GM03348 (cell line): ENCODE measurements around the gene OLA1.

ENCODE experiments used
- DNase-seq: peaks from one replicate; pipeline ENCODE4 v3.0.0; 2012; ENCODE audit warnings: low spot score

OLA1 gene

GRCh38 chr2:174224125-174224524 is 24.2 kb downstream of the OLA1 start:
- no peak for DNase-seq

GRCh38 chr2:174223388-174223787 is 24.9 kb downstream of the OLA1 start:
- DNase-seq: no peak

DNA sequence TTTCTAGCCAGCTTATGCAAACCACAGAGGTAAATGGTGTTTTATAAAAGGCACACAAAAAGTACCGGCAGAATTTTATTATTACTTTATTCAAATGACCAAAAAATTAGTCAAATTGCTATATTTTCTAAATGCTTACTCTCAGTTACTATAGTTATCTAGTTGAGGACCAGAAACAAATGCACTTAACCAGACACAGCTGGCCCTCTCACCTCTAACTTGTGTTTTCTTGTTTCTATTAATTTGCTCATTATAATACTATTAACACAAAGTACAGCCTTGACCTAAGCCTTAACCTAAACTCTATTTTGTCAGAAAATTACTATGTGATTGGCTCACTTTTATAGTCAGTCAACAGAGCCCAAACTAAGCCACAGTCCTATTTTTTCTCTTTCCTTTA is 26.2 kb downstream of the OLA1 start:
- no peak for DNase-seq

DNA sequence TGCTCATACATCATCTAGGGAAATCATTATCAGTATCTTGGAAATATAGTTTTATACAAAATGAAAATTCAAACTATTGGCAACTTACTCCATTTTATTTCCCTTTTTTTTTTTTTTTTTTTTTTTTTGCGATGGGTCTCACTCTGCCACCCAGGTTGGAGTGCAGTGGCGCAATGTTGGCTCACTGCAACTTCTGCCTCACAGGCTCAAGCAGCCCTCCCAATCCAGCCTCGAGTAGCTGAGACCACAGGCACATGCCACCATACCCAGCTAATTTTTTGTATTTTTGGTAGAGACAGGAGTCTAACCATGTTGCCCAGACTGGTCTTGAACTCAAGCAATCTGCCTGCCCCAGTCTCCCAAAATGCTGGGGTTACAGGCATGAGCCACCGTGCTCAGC is 29.0 kb downstream of the OLA1 start:
- no peak for DNase-seq

GRCh38 chr2:174218773-174219172 is 29.6 kb downstream of the OLA1 start:
- DNase-seq: no peak

GRCh38 chr2:174217869-174218268 is 30.5 kb downstream of the OLA1 start:
- no peak for DNase-seq

DNA sequence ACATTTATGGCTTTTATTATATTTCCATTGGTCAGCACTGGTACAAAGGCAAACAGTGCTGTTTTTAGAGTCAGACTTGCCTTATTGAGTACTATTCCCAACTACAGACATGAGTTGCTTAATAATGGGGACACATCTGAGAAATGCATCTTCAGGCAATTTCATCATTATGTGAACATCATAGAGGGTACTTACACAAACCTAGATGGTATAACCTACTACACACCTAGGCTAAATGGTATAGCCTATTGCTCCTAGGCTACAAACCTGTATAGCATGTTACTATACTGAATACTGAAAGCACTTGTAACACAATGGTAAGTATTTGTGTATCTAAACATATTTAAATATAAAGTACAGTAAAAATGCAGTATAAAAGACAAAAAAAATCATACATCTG is 36.4 kb downstream of the OLA1 start:
- no peak for DNase-seq

- no peak for DNase-seq
These were observed 37.5 kb downstream of the OLA1 start for GRCh38 chr2:174210862-174211261.

GRCh38 chr2:174209325-174209724 is 39.0 kb downstream of the OLA1 start:
- DNase-seq: no peak

GRCh38 chr2:174208026-174208425 is 40.3 kb downstream of the OLA1 start:
- no peak for DNase-seq

DNA sequence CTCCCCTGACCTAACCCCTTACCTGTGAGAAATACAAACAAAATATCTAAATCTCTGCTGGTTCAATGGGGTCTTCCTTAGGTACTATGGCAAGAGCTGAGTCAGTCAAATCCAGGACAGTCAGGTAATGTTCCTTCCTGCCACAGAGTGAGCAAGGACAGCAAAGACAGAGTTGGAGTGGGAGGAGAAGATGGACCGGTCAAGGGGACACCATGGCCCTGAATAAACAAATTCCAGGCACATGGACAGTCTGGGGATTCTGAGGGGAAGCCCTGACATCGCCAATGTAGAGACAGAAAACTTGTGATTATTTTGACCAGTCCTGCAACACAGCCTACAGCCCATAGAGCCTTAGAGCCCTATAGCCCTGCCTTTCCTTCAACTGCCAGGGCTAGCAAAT is 42.8 kb downstream of the OLA1 start:
- no peak for DNase-seq

DNA sequence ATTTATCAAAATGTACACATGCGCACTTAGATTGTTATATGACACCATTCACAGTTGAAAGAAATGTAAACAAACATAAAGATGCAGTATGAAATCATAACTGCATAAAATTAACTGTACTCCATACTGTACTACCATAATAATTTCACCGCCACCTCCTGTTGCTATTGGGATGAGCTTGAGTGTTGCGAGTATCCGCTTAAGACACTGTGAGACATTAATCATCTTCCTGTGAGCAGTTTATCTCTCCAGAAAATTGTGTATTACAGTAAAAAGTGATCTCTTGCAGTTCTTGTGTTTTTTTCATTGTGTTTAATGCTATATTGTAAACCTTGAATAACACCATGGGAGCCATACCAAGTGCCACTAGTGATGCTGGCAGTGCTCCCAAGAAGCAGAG is 46.1 kb downstream of the OLA1 start:
- no peak for DNase-seq

DNA sequence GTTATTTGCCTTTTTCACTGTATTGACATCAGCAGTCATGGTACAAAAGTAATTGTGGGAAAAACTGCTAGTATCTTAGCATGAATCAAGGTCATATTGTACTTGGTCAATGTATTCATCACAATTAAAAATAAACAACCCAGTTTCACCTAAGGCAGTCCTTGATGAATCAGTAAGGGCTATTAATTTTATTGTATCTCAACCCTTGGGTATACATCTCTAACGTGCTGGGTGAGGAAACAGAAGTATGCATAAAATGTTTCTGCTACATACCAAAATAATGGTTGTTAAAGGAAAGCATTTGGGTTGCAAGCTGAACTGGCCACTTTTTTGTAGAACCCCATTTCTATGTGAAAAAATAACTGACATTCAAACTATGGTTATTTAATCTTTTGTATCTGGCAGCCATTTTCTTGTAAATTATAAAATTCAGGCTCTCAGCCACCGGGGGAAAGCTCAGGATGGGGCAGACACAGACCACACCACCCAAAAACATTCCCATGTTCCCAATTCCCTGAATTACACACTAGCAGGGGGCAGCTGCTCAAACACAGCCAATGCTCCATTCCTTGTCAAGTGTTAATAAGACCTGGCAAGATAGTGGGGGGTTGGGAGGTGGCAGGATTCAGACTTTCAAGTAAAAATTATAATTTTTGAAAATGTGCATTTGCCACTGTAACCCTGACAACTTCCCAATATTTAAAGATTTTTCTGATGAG is 49.3 kb downstream of the OLA1 start:
- DNase-seq: peak; percentile 3

- DNase-seq: no peak
These were observed 53.1 kb downstream of the OLA1 start for GRCh38 chr2:174195253-174195652.

GRCh38 chr2:174193737-174194136 is 54.6 kb downstream of the OLA1 start:
- no peak for DNase-seq

DNA sequence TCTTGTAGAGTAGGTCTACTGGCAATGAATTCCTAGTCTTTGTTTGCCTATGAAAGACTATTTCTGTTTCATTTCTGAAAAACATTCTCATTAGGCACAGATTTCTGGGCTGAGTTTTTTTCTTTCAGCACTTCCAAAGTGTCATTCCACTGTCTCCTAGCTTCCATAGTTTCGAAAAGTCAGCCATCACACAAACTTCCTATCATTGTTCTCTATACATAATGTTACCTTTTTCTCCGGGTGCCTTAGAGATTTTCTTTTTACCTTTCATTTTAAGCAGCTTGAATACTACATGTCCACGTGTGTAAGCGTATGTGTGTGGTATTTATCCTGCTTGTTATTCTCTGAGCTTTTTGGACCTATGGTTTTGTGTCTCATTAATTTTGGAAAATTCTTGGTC is 55.7 kb downstream of the OLA1 start:
- DNase-seq: no peak

GRCh38 chr2:174191342-174192074 is 56.8 kb downstream of the OLA1 start:
- no peak for DNase-seq

GRCh38 chr2:174184915-174185314 is 63.4 kb downstream of the OLA1 start:
- DNase-seq: no peak

- DNase-seq: no peak
These were observed 63.8 kb downstream of the OLA1 start for GRCh38 chr2:174184504-174184903.

- no peak for DNase-seq
These were observed 65.3 kb downstream of the OLA1 start for GRCh38 chr2:174183076-174183475.

GRCh38 chr2:174181368-174181767 is 67.0 kb downstream of the OLA1 start:
- DNase-seq: no peak

DNA sequence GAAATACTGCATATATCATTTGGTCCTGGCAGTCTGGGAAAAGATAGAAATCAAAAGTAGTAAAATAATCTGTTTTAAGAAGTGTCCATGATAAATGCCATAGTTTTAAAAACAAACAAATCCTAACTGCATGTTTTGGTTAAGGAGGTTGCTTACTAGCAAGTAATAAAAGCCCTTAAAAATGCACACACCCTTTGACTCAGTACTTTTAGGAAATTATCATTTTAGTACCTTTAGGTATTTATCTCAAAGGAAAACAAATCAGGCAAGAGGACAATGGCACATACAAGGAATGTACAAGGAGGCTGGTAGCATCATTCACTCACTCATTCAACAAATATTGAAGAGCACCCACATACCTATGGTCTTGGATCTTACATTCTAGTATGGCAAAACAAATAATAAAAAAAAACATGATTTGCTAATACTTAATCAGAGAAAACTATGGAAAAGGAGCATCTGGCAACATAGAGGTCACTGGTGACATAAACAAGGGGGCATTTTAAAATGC is 67.6 kb downstream of the OLA1 start:
- DNase-seq: no peak

- DNase-seq: no peak
These were observed 68.1 kb downstream of the OLA1 start for GRCh38 chr2:174180165-174180724.
